Neural cell (in vitro differentiated cells): ENCODE measurements around the gene KRTAP10-10. TPM values are rescaled to one million over a fixed set of nuclear protein-coding genes. Genes with fewer than 3 reads are reported as not detected.

Experiments
- H2AFZ ChIP-seq: fragments of 200-600, 300-800 bp; sonication (generic), shearing (Covaris generic); 2 replicates; pipeline ENCODE4 v1.6.0; 2014; ENCODE audit warnings: low read depth, mild to moderate bottlenecking, antibody characterized with exemption, low read length, moderate library complexity
- H3F3A ChIP-seq: fragments of 200-600 bp; shearing (Covaris generic); 2 replicates; pipeline ENCODE4 v1.6.1; 2016; ENCODE audit warnings: mild to moderate bottlenecking, moderate library complexity, mixed read lengths, antibody characterized with exemption, low read length; ENCODE audit not compliant: insufficient read depth, poor library complexity, severe bottlenecking
- H3K27ac ChIP-seq: fragments of 200-600, 300-800 bp; sonication (generic), shearing (Covaris generic); 2 replicates; pipeline ENCODE4 v1.5.1; 2014; ENCODE audit warnings: mild to moderate bottlenecking, low read length, moderate library complexity
- H3K27me3 ChIP-seq: fragments of 300-800, 200-600 bp; sonication (generic), shearing (Covaris generic); 2 replicates; pipeline ENCODE4 v1.6.0; 2014; ENCODE audit warnings: mild to moderate bottlenecking, low read depth, low read length, moderate library complexity; ENCODE audit not compliant: insufficient read depth
- H3K36me3 ChIP-seq: fragments of 300-800, 200-600 bp; sonication (generic), shearing (Covaris generic); 2 replicates; pipeline ENCODE4 v1.5.1; 2014; ENCODE audit warnings: mild to moderate bottlenecking, antibody characterized with exemption, low read length, moderate library complexity; ENCODE audit not compliant: insufficient read depth
- H3K4me2 ChIP-seq: fragments of 300-800, 200-600 bp; sonication (generic), shearing (Covaris generic); 2 replicates; pipeline ENCODE4 v1.6.0; 2014; ENCODE audit warnings: mild to moderate bottlenecking, low read length
- H3K4me3 ChIP-seq: fragments of 300-800, 200-600 bp; sonication (generic), shearing (Covaris generic); 2 replicates; pipeline ENCODE4 v1.5.1; 2014; ENCODE audit warnings: mild to moderate bottlenecking, low read length, moderate library complexity
- H3K79me2 ChIP-seq: fragments of 200-600 bp; shearing (Covaris generic); replicated peaks from 2 replicates; pipeline ENCODE4 v1.6.0; 2014; ENCODE audit warnings: mild to moderate bottlenecking, low read length, moderate library complexity; ENCODE audit not compliant: insufficient read depth
- H3K9ac ChIP-seq: fragments of 300-800, 200-600 bp; sonication (generic), shearing (Covaris generic); 2 replicates; pipeline ENCODE4 v1.6.1; 2016; ENCODE audit warnings: mild to moderate bottlenecking, low read length, mixed read lengths
- H3K9me2 ChIP-seq: fragments of 200-600 bp; shearing (Covaris generic); 2 replicates; pipeline ENCODE4 v1.6.1; 2016; ENCODE audit warnings: mild to moderate bottlenecking, low read length, mixed read lengths; ENCODE audit not compliant: insufficient read depth
- H3K9me3 ChIP-seq: fragments of 200-600, 300-800 bp; sonication (generic), shearing (Covaris generic); 2 replicates; pipeline ENCODE4 v1.6.1; 2016; ENCODE audit warnings: mild to moderate bottlenecking, mixed run types, low read length, moderate library complexity, mixed read lengths
- H4K20me1 ChIP-seq: fragments of 200-600 bp; shearing (Covaris generic); 2 replicates; pipeline ENCODE4 v1.6.1; 2016; ENCODE audit warnings: mild to moderate bottlenecking, mixed run types; ENCODE audit not compliant: insufficient read depth
- EP300 ChIP-seq: fragments of 450-650 bp; conservative IDR thresholded peaks from 2 replicates; pipeline ENCODE4 v1.6.1; 2014; ENCODE audit warnings: antibody characterized with exemption, mild to moderate bottlenecking, moderate library complexity; ENCODE audit not compliant: poor library complexity, severe bottlenecking
- EZH2 ChIP-seq: fragments of 200-600, 300-800 bp; shearing (Covaris generic), sonication (generic); IDR thresholded peaks from 2 replicates; pipeline ENCODE4 v1.6.1; 2014; ENCODE audit warnings: antibody characterized with exemption, low read length, borderline replicate concordance, mild to moderate bottlenecking; ENCODE audit not compliant: insufficient read depth, poor library complexity, severe bottlenecking
- MXI1 ChIP-seq: fragments of 450-650 bp; conservative IDR thresholded peaks from 2 replicates; pipeline ENCODE4 v1.6.1; 2014; ENCODE audit warnings: antibody characterized with exemption, mild to moderate bottlenecking; ENCODE audit not compliant: poor library complexity, severe bottlenecking
- POLR2AphosphoS5 ChIP-seq: IDR thresholded peaks from 2 replicates; pipeline ENCODE4 v1.6.1; 2012
- RAD21 ChIP-seq: fragments of 450-650 bp; conservative IDR thresholded peaks from 2 replicates; pipeline ENCODE4 v1.6.1; 2014; ENCODE audit warnings: antibody characterized with exemption, mild to moderate bottlenecking, moderate library complexity
- REST ChIP-seq: IDR thresholded peaks from 2 replicates; pipeline ENCODE4 v1.6.1; 2012; ENCODE audit warnings: borderline replicate concordance
- SMC3 ChIP-seq: fragments of 450-650 bp; conservative IDR thresholded peaks from 2 replicates; pipeline ENCODE4 v1.6.1; 2014; ENCODE audit warnings: antibody characterized with exemption, mild to moderate bottlenecking, moderate library complexity; ENCODE audit not compliant: poor library complexity
- TAF1 ChIP-seq: IDR thresholded peaks from 2 replicates; pipeline ENCODE4 v1.6.1; 2012; ENCODE audit warnings: low read depth
- polyA plus RNA-seq: library from polyadenylated mRNA; depleted of rRNA; stranded (reverse); fragments of >200 nt; gene quantifications from 2 replicates; pipeline ENCODE4 v1.2.3, GENCODE V29; 2014
- TF ChIP-seq, protein P1 (sequence below): fragments of 450-650 bp; IDR thresholded peaks from 2 replicates; pipeline ENCODE4 v1.5.1; 2014; ENCODE audit warnings: antibody characterized with exemption, mild to moderate bottlenecking, moderate library complexity; ENCODE audit not compliant: poor library complexity, severe bottlenecking

The KRTAP10-10 gene
- polyA plus RNA-seq, 1 donor from 2014 or later: not detected

GRCh38 chr21:44686000-44686781 lies 49.0 kb downstream of the KRTAP10-10 start:
- no peaks in the 10 kb centered on the region for H3K27me3 ChIP-seq
- no peaks in the 10 kb centered on the region for H3K79me2 ChIP-seq
- H3K9me3 ChIP-seq: no peaks in the 10 kb centered on the region
- H3K9me2 ChIP-seq: no peaks in the 10 kb centered on the region
- TF ChIP-seq TAF1 (no peak), MXI1 (no peak), EZH2 (no peak), POLR2AphosphoS5 (no peak), RAD21 (no peak), REST (no peak), EP300 (no peak), SMC3 (no peak)
- TF ChIP-seq, protein P1, sequence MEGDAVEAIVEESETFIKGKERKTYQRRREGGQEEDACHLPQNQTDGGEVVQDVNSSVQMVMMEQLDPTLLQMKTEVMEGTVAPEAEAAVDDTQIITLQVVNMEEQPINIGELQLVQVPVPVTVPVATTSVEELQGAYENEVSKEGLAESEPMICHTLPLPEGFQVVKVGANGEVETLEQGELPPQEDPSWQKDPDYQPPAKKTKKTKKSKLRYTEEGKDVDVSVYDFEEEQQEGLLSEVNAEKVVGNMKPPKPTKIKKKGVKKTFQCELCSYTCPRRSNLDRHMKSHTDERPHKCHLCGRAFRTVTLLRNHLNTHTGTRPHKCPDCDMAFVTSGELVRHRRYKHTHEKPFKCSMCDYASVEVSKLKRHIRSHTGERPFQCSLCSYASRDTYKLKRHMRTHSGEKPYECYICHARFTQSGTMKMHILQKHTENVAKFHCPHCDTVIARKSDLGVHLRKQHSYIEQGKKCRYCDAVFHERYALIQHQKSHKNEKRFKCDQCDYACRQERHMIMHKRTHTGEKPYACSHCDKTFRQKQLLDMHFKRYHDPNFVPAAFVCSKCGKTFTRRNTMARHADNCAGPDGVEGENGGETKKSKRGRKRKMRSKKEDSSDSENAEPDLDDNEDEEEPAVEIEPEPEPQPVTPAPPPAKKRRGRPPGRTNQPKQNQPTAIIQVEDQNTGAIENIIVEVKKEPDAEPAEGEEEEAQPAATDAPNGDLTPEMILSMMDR: no peak
- H2AFZ ChIP-seq: no peak overlapping the region
- H3K9ac ChIP-seq: no peak overlapping the region
- H3K36me3 ChIP-seq: no peaks in the 10 kb centered on the region
- H3K27ac ChIP-seq: no peak overlapping the region
- H3F3A ChIP-seq: no peaks in the 10 kb centered on the region
- H4K20me1 ChIP-seq: no peaks in the 10 kb centered on the region
- no peak overlapping the region for H3K4me3 ChIP-seq
- no peak overlapping the region for H3K4me2 ChIP-seq

GRCh38 chr21:44686843-44687561 lies 49.8 kb downstream of the KRTAP10-10 start:
- H3K4me2 ChIP-seq: no peak overlapping the region
- no peaks in the 10 kb centered on the region for H4K20me1 ChIP-seq
- H3K36me3 ChIP-seq: no peaks in the 10 kb centered on the region
- H3K27me3 ChIP-seq: no peaks in the 10 kb centered on the region
- H3K27ac ChIP-seq: no peak overlapping the region
- no peaks in the 10 kb centered on the region for H3K9me2 ChIP-seq
- no peaks in the 10 kb centered on the region for H3F3A ChIP-seq
- no peak for TF ChIP-seq EP300
- no peak for TF ChIP-seq EZH2
- H3K9me3 ChIP-seq: no peaks in the 10 kb centered on the region
- no peak overlapping the region for H3K4me3 ChIP-seq
- H3K9ac ChIP-seq: no peak overlapping the region
- no peaks in the 10 kb centered on the region for H3K79me2 ChIP-seq
- H2AFZ ChIP-seq: no peak overlapping the region
